IMR-90 (cell line): ENCODE results near the gene MESP2. TPM values are rescaled to one million over a fixed set of nuclear protein-coding genes. Genes with fewer than 3 reads are reported as not detected.

ENCODE experiments used
- ATAC-seq: fragments of 200-7000 bp; cut with Tn5 transposase; 2 replicates; pipeline ENCODE4 v1.9.1; 2020; ENCODE audit warnings: low read depth, mild to moderate bottlenecking, moderate library complexity
- BruUV-seq: library from RNA; stranded (reverse); fragments of 400-500 nt; replicated peaks from 2 replicates; lab custom pipeline; 2021; lab: Mats Ljungman, UMichigan
- CTCF ChIA-PET: fragments of 300-600 bp; formaldehyde crosslinking; extraction: SDS; loops from one replicate; lab custom pipeline; 2021; ENCODE audit warnings: antibody characterized with exemption; lab: Yijun Ruan, JAX
- POLR2A ChIA-PET: fragments of 300-600 bp; sonication (Branson Sonifier 250); formaldehyde crosslinking; loops from one replicate; lab custom pipeline; 2022; ENCODE audit warnings: antibody characterized with exemption; ENCODE audit not compliant: unreplicated experiment; lab: Charles Lee
- DNase-seq: peaks from one replicate; pipeline ENCODE4 v3.0.0; 2013
- H2AFZ ChIP-seq: replicated peaks from 2 replicates; pipeline ENCODE3; 2013; ENCODE audit warnings: low read length, mild to moderate bottlenecking; ENCODE audit not compliant: poor library complexity
- H2AK5ac ChIP-seq: 2 replicates; pipeline ENCODE4 v1.6.1; 2013; ENCODE audit warnings: low read depth, low read length, inconsistent platforms
- H2AK9ac ChIP-seq: replicated peaks from 2 replicates; pipeline ENCODE3; 2013; ENCODE audit warnings: mild to moderate bottlenecking, low read depth, low read length, moderate library complexity; ENCODE audit not compliant: poor library complexity
- H2BK120ac ChIP-seq: 2 replicates; pipeline ENCODE4 v1.6.1; 2013; ENCODE audit warnings: low read depth, low read length, inconsistent platforms
- H2BK15ac ChIP-seq: 3 replicates; pipeline ENCODE4 v1.6.1; 2013; ENCODE audit warnings: low read depth, low read length, inconsistent platforms
- H2BK20ac ChIP-seq: 2 replicates; pipeline ENCODE4 v1.6.1; 2013; ENCODE audit warnings: low read depth, mild to moderate bottlenecking, inconsistent platforms, low read length, moderate library complexity
- H2BK5ac ChIP-seq: 2 replicates; pipeline ENCODE4 v1.6.1; 2013; ENCODE audit warnings: mild to moderate bottlenecking, low read depth, low read length, inconsistent platforms; ENCODE audit not compliant: poor library complexity, severe bottlenecking
- H3K14ac ChIP-seq: replicated peaks from 2 replicates; pipeline ENCODE4 v1.6.1; 2013; ENCODE audit warnings: low read depth, low read length, inconsistent platforms
- H3K18ac ChIP-seq: 2 replicates; pipeline ENCODE4 v1.6.1; 2013; ENCODE audit warnings: low read depth, low read length, control low read depth
- H3K23ac ChIP-seq: 2 replicates; pipeline ENCODE4 v1.6.1; 2013; ENCODE audit warnings: low read depth, low read length, inconsistent platforms
- H3K27ac ChIP-seq: 2 replicates; pipeline ENCODE4 v1.5.1; 2013; ENCODE audit warnings: mild to moderate bottlenecking, control low read depth, low read length; ENCODE audit not compliant: insufficient read depth
- H3K27me3 ChIP-seq: 2 replicates; pipeline ENCODE4 v1.6.1; 2013; ENCODE audit warnings: low read length; ENCODE audit not compliant: control insufficient read depth, insufficient read depth
- H3K36me3 ChIP-seq: 2 replicates; pipeline ENCODE4 v1.6.1; 2013; ENCODE audit warnings: low read length, mixed read lengths; ENCODE audit not compliant: control insufficient read depth, insufficient read depth
- H3K4ac ChIP-seq: 2 replicates; pipeline ENCODE4 v1.6.1; 2013; ENCODE audit warnings: low read depth, low read length, inconsistent platforms
- H3K4me1 ChIP-seq: 2 replicates; pipeline ENCODE4 v1.6.1; 2013; ENCODE audit warnings: low read length, mixed read lengths; ENCODE audit not compliant: control insufficient read depth, insufficient read depth
- H3K4me2 ChIP-seq: 2 replicates; pipeline ENCODE4 v1.6.1; 2013; ENCODE audit warnings: low read depth, mild to moderate bottlenecking, control low read depth, low read length, moderate library complexity
- H3K4me3 ChIP-seq: 2 replicates; pipeline ENCODE4 v1.5.1; 2013; ENCODE audit warnings: low read depth, mild to moderate bottlenecking, control low read depth, low read length, moderate library complexity; ENCODE audit not compliant: insufficient read depth
- H3K56ac ChIP-seq: 2 replicates; pipeline ENCODE4 v1.6.1; 2013; ENCODE audit warnings: low read length, inconsistent platforms; ENCODE audit not compliant: insufficient read depth; ENCODE audit errors: extremely low read depth
- H3K79me1 ChIP-seq, 2 experiments: 2 replicates each; pipeline ENCODE4 v1.6.1; 2013; ENCODE audit warnings: low read length in 2 of 2, inconsistent platforms in 1 of 2, low read depth in 1 of 2
- H3K9ac ChIP-seq: 2 replicates; pipeline ENCODE4 v1.6.1; 2013; ENCODE audit warnings: low read depth, low read length, control low read depth
- H3K9me1 ChIP-seq: 2 replicates; pipeline ENCODE4 v1.6.1; 2013; ENCODE audit warnings: low read length, inconsistent platforms; ENCODE audit not compliant: insufficient read depth
- H3K9me3 ChIP-seq: 2 replicates; pipeline ENCODE4 v1.6.1; 2013; ENCODE audit warnings: low read length; ENCODE audit not compliant: control insufficient read depth, insufficient read depth
- H4K20me1 ChIP-seq: 2 replicates; pipeline ENCODE4 v1.6.1; 2013; ENCODE audit warnings: low read length, inconsistent platforms; ENCODE audit not compliant: insufficient read depth
- H4K5ac ChIP-seq: 2 replicates; pipeline ENCODE4 v1.6.1; 2013; ENCODE audit warnings: mild to moderate bottlenecking, low read depth, low read length, control low read depth
- H4K8ac ChIP-seq, 2 experiments: 2 replicates each; pipeline ENCODE4 v1.6.1; 2013; ENCODE audit warnings: low read depth in 2 of 2, low read length in 2 of 2, control low read depth in 1 of 2, inconsistent platforms in 1 of 2
- H4K91ac ChIP-seq: 2 replicates; pipeline ENCODE4 v1.6.1; 2013; ENCODE audit warnings: low read depth, low read length, inconsistent platforms; ENCODE audit not compliant: insufficient read depth
- BHLHE40 ChIP-seq: fragments of 150-350 bp; IDR thresholded peaks from 2 replicates; pipeline ENCODE4 v1.6.1; 2016; ENCODE audit warnings: mild to moderate bottlenecking, low read depth, low read length
- FOS ChIP-seq: fragments of 150-350 bp; IDR thresholded peaks from 2 replicates; pipeline ENCODE4 v1.6.1; 2016; ENCODE audit warnings: low read depth, low read length
- MAFK ChIP-seq: IDR thresholded peaks from 2 replicates; pipeline ENCODE4 v1.6.1; 2012; ENCODE audit warnings: low read depth, low read length, improper control_type of control experiment
- MAZ ChIP-seq: IDR thresholded peaks from 2 replicates; pipeline ENCODE4 v1.6.1; 2012; ENCODE audit warnings: low read depth, mild to moderate bottlenecking, low read length, improper control_type of control experiment, moderate library complexity, borderline replicate concordance
- WGBS, 2 experiments: methylation state at CpG; one replicate each; pipeline versions ENCODE4 v1.1.5 to v1.1.7; 2013; ENCODE audit warnings: missing lambda C conversion rate in 2 of 2; ENCODE audit not compliant: insufficient read length in 1 of 2; ENCODE audit errors: extremely low coverage in 2 of 2; 5-methylcytosine and 5-hydroxymethylcytosine counted together
- dilution Hi-C: fragments of 300-500 bp; cut with HindIII; formaldehyde crosslinking; loops from one replicate; pipeline ENCODE4 v1.14.3; 2018; ENCODE audit warnings: low sequenced_read_pairs; ENCODE audit not compliant: unreplicated experiment
- in situ Hi-C: fragments of 300-500 bp; cut with MboI; formaldehyde crosslinking; loops from 3 replicates; pipeline ENCODE4 v1.14.3; 2019; ENCODE audit warnings: low sequenced_read_pairs, inconsistent platforms, mixed read lengths
- intact Hi-C: fragments of 100-400 bp; cut with micrococcal nuclease; formaldehyde crosslinking; loops from 2 replicates; pipeline ENCODE4 v1.10.0; 2022
- polyA plus RNA-seq, 3 experiments: library from polyadenylated mRNA; depleted of rRNA; stranded (reverse); fragments of >200 nt; gene quantifications; 2 replicates each; pipeline ENCODE4 v1.2.3, GENCODE V29; 2012; ENCODE audit warnings: low replicate concordance in 1 of 3
- total RNA-seq: library from RNA; depleted of rRNA; stranded (reverse); fragments of >200 nt; gene quantifications from 2 replicates; pipeline ENCODE4 v1.2.3, GENCODE V29; 2012
- TF ChIP-seq, protein P1 (sequence below): fragments of 150-350 bp; IDR thresholded peaks from 2 replicates; pipeline ENCODE4 v1.6.1; 2017; ENCODE audit warnings: mild to moderate bottlenecking, antibody characterized with exemption, low read length, low read depth
- TF ChIP-seq, protein P2 (sequence below): conservative IDR thresholded peaks from 2 replicates; pipeline ENCODE4 v1.5.1; 2012; ENCODE audit warnings: mild to moderate bottlenecking, low read depth, low read length, improper control_type of control experiment
- TF ChIP-seq, protein P3 (sequence below): fragments of 150-350 bp; IDR thresholded peaks from 2 replicates; pipeline ENCODE4 v1.6.1; 2016; ENCODE audit warnings: low read depth, mild to moderate bottlenecking, low read length, moderate library complexity, borderline replicate concordance

Gene MESP2
- total and polyA plus RNA-seq, 2 of the 4 experiments (the other 2 are of a cell fraction), result 0.18 to 0.32 TPM

DNA sequence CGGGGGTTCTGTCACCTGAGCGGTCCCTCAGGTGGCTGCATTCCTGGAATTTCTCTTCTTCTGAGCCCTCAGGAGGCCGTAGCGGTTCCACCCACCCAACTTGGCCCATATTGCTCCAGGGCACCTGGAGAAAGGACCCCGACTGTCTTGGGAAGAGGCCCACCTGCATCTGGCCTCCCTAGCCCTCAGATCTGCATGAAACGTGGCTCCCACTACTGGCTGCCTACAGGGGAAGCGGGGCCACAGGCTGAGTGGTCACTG, 48.4 kb downstream of the MESP2 start:
- dilution Hi-C loops, result no loop called here
- H2BK5ac ChIP-seq, result no peak overlapping the region
- ChIA-PET POLR2A (no interaction called here), CTCF (no interaction called here)
- no peak overlapping the region for H3K27ac ChIP-seq
- H3K27me3 ChIP-seq, result no peaks in the 10 kb centered on the region
- ATAC-seq (no peak), DNase-seq (no peak)
- no peaks in the 10 kb centered on the region for H4K20me1 ChIP-seq
- WGBS, 2 experiments, result 77% methylated on average over 5 of the region's 7 CpGs; no CpG with 5 or more reads in 1 of the 2 experiments
- no peak overlapping the region for H3K9ac ChIP-seq
- peaks cover 0 to 4% of the 10 kb centered on the region in 2 experiments; a peak in 1 of 4 replicates for H3K79me1 ChIP-seq
- H3K18ac ChIP-seq, result no peak overlapping the region
- H3K9me3 ChIP-seq, result no peaks in the 10 kb centered on the region
- TF ChIP-seq MAZ (no peak), BHLHE40 (no peak), FOS (no peak), MAFK (no peak)
- TF ChIP-seq, protein P1, sequence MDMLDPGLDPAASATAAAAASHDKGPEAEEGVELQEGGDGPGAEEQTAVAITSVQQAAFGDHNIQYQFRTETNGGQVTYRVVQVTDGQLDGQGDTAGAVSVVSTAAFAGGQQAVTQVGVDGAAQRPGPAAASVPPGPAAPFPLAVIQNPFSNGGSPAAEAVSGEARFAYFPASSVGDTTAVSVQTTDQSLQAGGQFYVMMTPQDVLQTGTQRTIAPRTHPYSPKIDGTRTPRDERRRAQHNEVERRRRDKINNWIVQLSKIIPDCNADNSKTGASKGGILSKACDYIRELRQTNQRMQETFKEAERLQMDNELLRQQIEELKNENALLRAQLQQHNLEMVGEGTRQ, result no peak
- TF ChIP-seq, protein P2, sequence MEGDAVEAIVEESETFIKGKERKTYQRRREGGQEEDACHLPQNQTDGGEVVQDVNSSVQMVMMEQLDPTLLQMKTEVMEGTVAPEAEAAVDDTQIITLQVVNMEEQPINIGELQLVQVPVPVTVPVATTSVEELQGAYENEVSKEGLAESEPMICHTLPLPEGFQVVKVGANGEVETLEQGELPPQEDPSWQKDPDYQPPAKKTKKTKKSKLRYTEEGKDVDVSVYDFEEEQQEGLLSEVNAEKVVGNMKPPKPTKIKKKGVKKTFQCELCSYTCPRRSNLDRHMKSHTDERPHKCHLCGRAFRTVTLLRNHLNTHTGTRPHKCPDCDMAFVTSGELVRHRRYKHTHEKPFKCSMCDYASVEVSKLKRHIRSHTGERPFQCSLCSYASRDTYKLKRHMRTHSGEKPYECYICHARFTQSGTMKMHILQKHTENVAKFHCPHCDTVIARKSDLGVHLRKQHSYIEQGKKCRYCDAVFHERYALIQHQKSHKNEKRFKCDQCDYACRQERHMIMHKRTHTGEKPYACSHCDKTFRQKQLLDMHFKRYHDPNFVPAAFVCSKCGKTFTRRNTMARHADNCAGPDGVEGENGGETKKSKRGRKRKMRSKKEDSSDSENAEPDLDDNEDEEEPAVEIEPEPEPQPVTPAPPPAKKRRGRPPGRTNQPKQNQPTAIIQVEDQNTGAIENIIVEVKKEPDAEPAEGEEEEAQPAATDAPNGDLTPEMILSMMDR, result no peak
- TF ChIP-seq, protein P3, sequence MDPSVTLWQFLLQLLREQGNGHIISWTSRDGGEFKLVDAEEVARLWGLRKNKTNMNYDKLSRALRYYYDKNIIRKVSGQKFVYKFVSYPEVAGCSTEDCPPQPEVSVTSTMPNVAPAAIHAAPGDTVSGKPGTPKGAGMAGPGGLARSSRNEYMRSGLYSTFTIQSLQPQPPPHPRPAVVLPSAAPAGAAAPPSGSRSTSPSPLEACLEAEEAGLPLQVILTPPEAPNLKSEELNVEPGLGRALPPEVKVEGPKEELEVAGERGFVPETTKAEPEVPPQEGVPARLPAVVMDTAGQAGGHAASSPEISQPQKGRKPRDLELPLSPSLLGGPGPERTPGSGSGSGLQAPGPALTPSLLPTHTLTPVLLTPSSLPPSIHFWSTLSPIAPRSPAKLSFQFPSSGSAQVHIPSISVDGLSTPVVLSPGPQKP, result no peak
- H2AK5ac ChIP-seq, result no peak overlapping the region; the same call in 1 of the 2 replicates
- no peak overlapping the region for H3K14ac ChIP-seq
- H4K8ac ChIP-seq, result no peak overlapping the region
- no peak overlapping the region for H3K56ac ChIP-seq
- no peak overlapping the region for H3K4me3 ChIP-seq
- H2AFZ ChIP-seq, result no peak overlapping the region
- H3K4me1 ChIP-seq, result peaks cover 27% of the 10 kb centered on the region
- BruUV-seq, result no TSS peak
- in situ Hi-C loops, result no loop called here
- intact Hi-C loops, result no loop called here
- no peak overlapping the region for H4K5ac ChIP-seq
- H2BK120ac ChIP-seq, result no peak overlapping the region
- H3K23ac ChIP-seq, result no peak overlapping the region
- H3K4ac ChIP-seq, result no peak overlapping the region
- peak overlapping the region; percentile 21 for H2AK9ac ChIP-seq
- peaks cover 20% of the 10 kb centered on the region for H3K9me1 ChIP-seq
- H2BK15ac ChIP-seq, result no peak overlapping the region
- H3K4me2 ChIP-seq, result no peak overlapping the region
- no peak overlapping the region for H4K91ac ChIP-seq
- no peaks in the 10 kb centered on the region for H3K36me3 ChIP-seq
- no peak overlapping the region for H2BK20ac ChIP-seq
